Measurements from ENCODE around the gene KRTAP2-4. TPM values are rescaled to one million over a fixed set of nuclear protein-coding genes. Genes with fewer than 3 reads are reported as not detected.

Gene KRTAP2-4
- total and polyA plus RNA-seq, 2 of the 4 experiments (the other 2 are of a cell fraction): not detected

Other genes with a start within 250 kb of the KRTAP2-4 start
Only the 30 nearest of the 39 such genes appear.
- not detected in 2 replicates for gene KRT20, start 180.6 kb downstream of the KRTAP2-4 start, total RNA-seq (2012; rRNA removed)
- not detected in 2 replicates for gene KRT20, start 180.6 kb downstream of the KRTAP2-4 start, polyA plus RNA-seq (2012; rRNA removed)
- gene KRT23, start 128.2 kb downstream of the KRTAP2-4 start, total RNA-seq (2012; rRNA removed): 0.28 and 0.36 TPM in 2 replicates
- gene KRT23, start 128.2 kb downstream of the KRTAP2-4 start, polyA plus RNA-seq (2012; rRNA removed): 0.32 and 0.39 TPM in 2 replicates
- not detected in 2 replicates for gene KRT39, start 98.9 kb downstream of the KRTAP2-4 start, total RNA-seq (2012; rRNA removed)
- 0.15 TPM in 1 of 2 replicates, not detected in the other for gene KRT39, start 98.9 kb downstream of the KRTAP2-4 start, polyA plus RNA-seq (2012; rRNA removed)
- not detected in 2 replicates for gene KRT40, start 81.6 kb downstream of the KRTAP2-4 start, total RNA-seq (2012; rRNA removed)
- not detected in 2 replicates for gene KRT40, start 81.6 kb downstream of the KRTAP2-4 start, polyA plus RNA-seq (2012; rRNA removed)
- not detected in 2 replicates for gene KRTAP3-3, start 71.7 kb downstream of the KRTAP2-4 start, total RNA-seq (2012; rRNA removed)
- gene KRTAP3-3, start 71.7 kb downstream of the KRTAP2-4 start, polyA plus RNA-seq (2012; rRNA removed): not detected in 2 replicates
- gene KRTAP3-2, start 66.0 kb downstream of the KRTAP2-4 start, total RNA-seq (2012; rRNA removed): not detected in 2 replicates
- gene KRTAP3-2, start 66.0 kb downstream of the KRTAP2-4 start, polyA plus RNA-seq (2012; rRNA removed): not detected in 2 replicates
- gene KRTAP3-1, start 56.8 kb downstream of the KRTAP2-4 start, total RNA-seq (2012; rRNA removed): not detected in 2 replicates
- gene KRTAP3-1, start 56.8 kb downstream of the KRTAP2-4 start, polyA plus RNA-seq (2012; rRNA removed): not detected in 2 replicates
- gene KRTAP1-5, start 38.7 kb downstream of the KRTAP2-4 start, total RNA-seq (2012; rRNA removed): 33.1 and 34.8 TPM in 2 replicates
- 27.0 and 35.9 TPM in 2 replicates for gene KRTAP1-5, start 38.7 kb downstream of the KRTAP2-4 start, polyA plus RNA-seq (2012; rRNA removed)
- not detected in 2 replicates for gene KRTAP1-4, start 35.7 kb downstream of the KRTAP2-4 start, total RNA-seq (2012; rRNA removed)
- gene KRTAP1-4, start 35.7 kb downstream of the KRTAP2-4 start, polyA plus RNA-seq (2012; rRNA removed): not detected in 2 replicates
- not detected in 2 replicates for gene KRTAP1-3, start 31.0 kb downstream of the KRTAP2-4 start, total RNA-seq (2012; rRNA removed)
- gene KRTAP1-3, start 31.0 kb downstream of the KRTAP2-4 start, polyA plus RNA-seq (2012; rRNA removed): not detected in 2 replicates
- gene KRTAP1-1, start 24.4 kb downstream of the KRTAP2-4 start, total RNA-seq (2012; rRNA removed): 0.83 and 0.90 TPM in 2 replicates
- 1.2 and 1.5 TPM in 2 replicates for gene KRTAP1-1, start 24.4 kb downstream of the KRTAP2-4 start, polyA plus RNA-seq (2012; rRNA removed)
- not detected in 2 replicates for gene KRTAP2-1, start 18.6 kb downstream of the KRTAP2-4 start, total RNA-seq (2012; rRNA removed)
- gene KRTAP2-1, start 18.6 kb downstream of the KRTAP2-4 start, polyA plus RNA-seq (2012; rRNA removed): not detected in 2 replicates
- not detected in 2 replicates for gene KRTAP2-2, start 10.6 kb downstream of the KRTAP2-4 start, total RNA-seq (2012; rRNA removed)
- 0.17 TPM in 1 of 2 replicates, not detected in the other for gene KRTAP2-2, start 10.6 kb downstream of the KRTAP2-4 start, polyA plus RNA-seq (2012; rRNA removed)
- 1.4 TPM in 2 replicates for gene KRTAP2-3, start 5.8 kb downstream of the KRTAP2-4 start, total RNA-seq (2012; rRNA removed)
- gene KRTAP2-3, start 5.8 kb downstream of the KRTAP2-4 start, polyA plus RNA-seq (2012; rRNA removed): 35.2 and 35.6 TPM in 2 replicates
- not detected in 2 replicates for gene KRTAP4-7, start 18.3 kb upstream of the KRTAP2-4 start, total RNA-seq (2012; rRNA removed)
- gene KRTAP4-7, start 18.3 kb upstream of the KRTAP2-4 start, polyA plus RNA-seq (2012; rRNA removed): 0.11 TPM in 1 of 2 replicates, not detected in the other
- gene KRTAP4-8, start 32.3 kb upstream of the KRTAP2-4 start, total RNA-seq (2012; rRNA removed): not detected in 2 replicates
- gene KRTAP4-8, start 32.3 kb upstream of the KRTAP2-4 start, polyA plus RNA-seq (2012; rRNA removed): not detected in 2 replicates
- gene KRTAP4-16, start 36.3 kb upstream of the KRTAP2-4 start, total RNA-seq (2012; rRNA removed): not detected in 2 replicates
- gene KRTAP4-16, start 36.3 kb upstream of the KRTAP2-4 start, polyA plus RNA-seq (2012; rRNA removed): not detected in 2 replicates
- not detected in 2 replicates for gene KRTAP4-9, start 39.5 kb upstream of the KRTAP2-4 start, total RNA-seq (2012; rRNA removed)
- 0.24 TPM in 2 replicates for gene KRTAP4-9, start 39.5 kb upstream of the KRTAP2-4 start, polyA plus RNA-seq (2012; rRNA removed)
- gene KRTAP4-11, start 52.5 kb upstream of the KRTAP2-4 start, total RNA-seq (2012; rRNA removed): not detected in 2 replicates
- gene KRTAP4-11, start 52.5 kb upstream of the KRTAP2-4 start, polyA plus RNA-seq (2012; rRNA removed): not detected in 2 replicates
- 0.18 TPM in 1 of 2 replicates, not detected in the other for gene KRTAP4-12, start 58.3 kb upstream of the KRTAP2-4 start, total RNA-seq (2012; rRNA removed)
- gene KRTAP4-12, start 58.3 kb upstream of the KRTAP2-4 start, polyA plus RNA-seq (2012; rRNA removed): 1.0 and 1.1 TPM in 2 replicates
- not detected in 2 replicates for gene KRTAP4-6, start 74.7 kb upstream of the KRTAP2-4 start, total RNA-seq (2012; rRNA removed)
- not detected in 2 replicates for gene KRTAP4-6, start 74.7 kb upstream of the KRTAP2-4 start, polyA plus RNA-seq (2012; rRNA removed)
- not detected in 2 replicates for gene KRTAP4-5, start 83.9 kb upstream of the KRTAP2-4 start, total RNA-seq (2012; rRNA removed)
- not detected in 2 replicates for gene KRTAP4-5, start 83.9 kb upstream of the KRTAP2-4 start, polyA plus RNA-seq (2012; rRNA removed)
- gene KRTAP4-4, start 94.9 kb upstream of the KRTAP2-4 start, total RNA-seq (2012; rRNA removed): not detected in 2 replicates
- gene KRTAP4-4, start 94.9 kb upstream of the KRTAP2-4 start, polyA plus RNA-seq (2012; rRNA removed): not detected in 2 replicates
- not detected in 2 replicates for gene KRTAP4-3, start 102.3 kb upstream of the KRTAP2-4 start, total RNA-seq (2012; rRNA removed)
- not detected in 2 replicates for gene KRTAP4-3, start 102.3 kb upstream of the KRTAP2-4 start, polyA plus RNA-seq (2012; rRNA removed)
- gene KRTAP4-2, start 112.3 kb upstream of the KRTAP2-4 start, total RNA-seq (2012; rRNA removed): not detected in 2 replicates
- not detected in 2 replicates for gene KRTAP4-2, start 112.3 kb upstream of the KRTAP2-4 start, polyA plus RNA-seq (2012; rRNA removed)
- not detected in 2 replicates for gene KRTAP4-1, start 119.0 kb upstream of the KRTAP2-4 start, total RNA-seq (2012; rRNA removed)
- not detected in 2 replicates for gene KRTAP4-1, start 119.0 kb upstream of the KRTAP2-4 start, polyA plus RNA-seq (2012; rRNA removed)
- gene KRTAP9-1, start 124.0 kb upstream of the KRTAP2-4 start, total RNA-seq (2012; rRNA removed): not detected in 2 replicates
- gene KRTAP9-1, start 124.0 kb upstream of the KRTAP2-4 start, polyA plus RNA-seq (2012; rRNA removed): not detected in 2 replicates
- not detected in 2 replicates for gene KRTAP9-2, start 160.8 kb upstream of the KRTAP2-4 start, total RNA-seq (2012; rRNA removed)
- gene KRTAP9-2, start 160.8 kb upstream of the KRTAP2-4 start, polyA plus RNA-seq (2012; rRNA removed): not detected in 2 replicates
- not detected in 2 replicates for gene KRTAP9-3, start 166.6 kb upstream of the KRTAP2-4 start, total RNA-seq (2012; rRNA removed)
- gene KRTAP9-3, start 166.6 kb upstream of the KRTAP2-4 start, polyA plus RNA-seq (2012; rRNA removed): not detected in 2 replicates
- gene KRTAP9-8, start 172.1 kb upstream of the KRTAP2-4 start, total RNA-seq (2012; rRNA removed): not detected in 2 replicates
- not detected in 2 replicates for gene KRTAP9-8, start 172.1 kb upstream of the KRTAP2-4 start, polyA plus RNA-seq (2012; rRNA removed)

Measured in IMR-90 (cell line).